ENCODE measurements around the gene DNMT3L.
"Not testable (repeated sequence)": the region's sequence is repeated elsewhere in the genome, so short reads cannot be mapped to it uniquely, and the experiment has no call there.

DNA sequence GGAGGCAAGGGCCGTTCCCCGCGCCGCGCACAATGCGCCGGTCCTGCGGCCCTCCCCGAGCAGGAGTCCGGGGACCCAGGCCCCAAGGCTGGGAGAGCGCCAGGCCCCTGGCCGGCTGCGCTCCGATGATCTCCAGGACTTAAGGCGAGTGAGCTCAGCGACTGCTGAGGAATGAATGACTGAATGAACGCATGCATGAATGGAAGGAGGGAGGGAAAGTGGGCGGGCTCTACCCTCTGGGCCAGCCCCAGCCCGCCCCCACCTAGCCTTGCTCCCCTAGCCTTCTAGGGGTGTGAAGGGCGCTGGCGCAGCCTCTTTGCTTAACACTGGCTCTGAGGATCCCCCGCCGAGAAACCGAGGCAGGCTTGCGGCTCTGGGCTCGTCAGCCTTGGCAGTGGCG, 20.4 kb downstream of the DNMT3L start:
- not testable (repeated sequence) for TF ChIP-seq CTCF (IDR thresholded peaks at IDR 0.05; ENCODE audit: insufficient read depth, low read length, poor library complexity, severe bottlenecking); EZH2phosphoT487 (conservative IDR thresholded peaks at IDR 0.05; ENCODE audit: low read length)

Measured in SU-DHL-6 (cell line).